ENCODE data around the gene DTX1. TPM values are rescaled to one million over a fixed set of nuclear protein-coding genes. Genes with fewer than 3 reads are reported as not detected.
"Not testable (repeated sequence)": the region's sequence is repeated elsewhere in the genome, so short reads cannot be mapped to it uniquely, and the experiment has no call there.

The DTX1 gene
- total RNA-seq, 2 donors from 2014 or later: 9.8 to 17.3 TPM

GRCh38 chr12:113113397-113113796 is 56.9 kb downstream of the DTX1 start:
- DNase-seq (ENCODE audit: low spot score in 2 of 2): no peak
- ATAC-seq: no peak
- Mint-ChIP-seq H3K27ac (no peak overlapping the region), H3K9me3 (no peaks in the 10 kb centered on the region), H3K36me3 (no peaks in the 10 kb centered on the region)

DNA sequence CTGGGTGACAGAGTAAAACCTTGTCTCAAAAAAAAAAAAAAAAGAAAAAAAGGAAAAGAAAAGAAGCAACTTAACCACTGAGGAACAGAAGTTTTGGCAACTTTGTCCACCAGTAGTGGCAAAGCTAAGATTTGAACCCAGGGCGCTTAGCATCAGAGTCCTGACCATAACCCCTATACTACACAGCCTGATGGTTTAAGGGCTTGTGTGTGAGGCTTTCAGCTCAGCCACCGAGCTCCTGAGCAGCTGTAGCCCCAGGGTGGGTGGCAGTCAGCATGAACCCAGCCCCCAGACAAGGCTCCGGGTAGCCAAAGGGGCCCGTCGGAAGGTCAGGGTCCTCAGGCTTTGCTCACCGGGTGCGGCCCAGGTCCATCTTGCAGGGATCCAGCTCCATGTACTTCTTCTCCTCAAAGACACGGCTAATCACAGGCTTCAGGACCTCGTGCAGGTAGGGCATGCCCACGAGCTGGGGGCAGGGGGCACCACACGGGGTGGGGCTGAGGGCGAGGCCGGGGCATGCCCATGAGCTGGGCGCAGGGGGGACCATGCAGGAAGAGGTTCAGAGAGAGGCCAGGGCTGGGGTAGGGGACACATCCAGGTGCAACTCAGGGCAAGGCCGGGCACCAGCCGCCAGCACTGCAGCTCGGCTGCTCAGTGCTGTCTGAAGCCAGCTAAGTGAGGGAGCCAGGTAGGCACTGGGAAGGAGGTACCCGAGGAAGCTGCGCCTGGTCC is 58.1 kb downstream of the DTX1 start:
- Mint-ChIP-seq H3K27ac (no peak overlapping the region), H3K36me3 (no peaks in the 10 kb centered on the region), H3K9me3 (no peaks in the 10 kb centered on the region)
- ATAC-seq (peak in 1 of 2 donors; percentile 36), DNase-seq (ENCODE audit: low spot score in 2 of 2) (no peak)

- ATAC-seq (no peak), DNase-seq (ENCODE audit: low spot score in 2 of 2) (no peak)
- Mint-ChIP-seq H3K36me3 (no peaks in the 10 kb centered on the region), H3K27ac (no peak overlapping the region), H3K9me3 (no peaks in the 10 kb centered on the region)
Observed at GRCh38 chr12:113115455-113116126, 59.1 kb downstream of the DTX1 start.

DNA sequence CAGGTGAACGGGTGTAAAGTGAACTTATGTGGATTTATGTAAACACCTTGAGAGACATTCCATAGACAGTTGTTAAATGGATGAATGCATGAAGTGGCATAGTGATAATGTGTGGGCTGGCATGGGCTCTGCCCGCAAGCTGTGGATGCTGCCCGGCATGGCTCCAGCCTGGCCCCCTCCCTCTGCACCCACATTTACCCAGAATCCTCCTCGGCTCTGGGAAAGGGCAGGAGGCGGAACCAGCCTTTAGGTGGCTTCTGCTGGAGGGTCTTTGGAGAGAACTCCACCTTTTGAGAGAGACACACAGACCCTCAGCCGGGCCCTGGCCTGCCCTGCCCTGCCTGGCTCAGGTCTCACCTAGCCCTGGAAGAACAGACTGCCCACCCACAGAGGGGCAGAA is 60.3 kb downstream of the DTX1 start:
- no peaks in the 10 kb centered on the region for H3K9me3 Mint-ChIP-seq
- DNase-seq (ENCODE audit: low spot score in 2 of 2) (no peak), ATAC-seq (no peak)
- no peaks in the 10 kb centered on the region for H3K36me3 Mint-ChIP-seq
- no peak overlapping the region for H3K27ac Mint-ChIP-seq

GRCh38 chr12:113117684-113118083 is 61.2 kb downstream of the DTX1 start:
- H3K36me3 Mint-ChIP-seq, H3K27ac Mint-ChIP-seq: not testable (repeated sequence)

GRCh38 chr12:113118142-113118541 is 61.6 kb downstream of the DTX1 start:
- H3K27ac Mint-ChIP-seq: no peak overlapping the region
- H3K9me3 Mint-ChIP-seq: peaks cover 0 to 5% of the 10 kb centered on the region in 2 donors
- DNase-seq (ENCODE audit: low spot score in 2 of 2): no peak
- ATAC-seq: no peak
- peaks cover 2 to 6% of the 10 kb centered on the region in 2 donors for H3K36me3 Mint-ChIP-seq

More at GRCh38 chr12:113117684-113118083, 61.2 kb downstream of the DTX1 start:
- not testable (repeated sequence) for DNase-seq (ENCODE audit: low spot score in 2 of 2); H3K9me3 Mint-ChIP-seq; ATAC-seq

DNA sequence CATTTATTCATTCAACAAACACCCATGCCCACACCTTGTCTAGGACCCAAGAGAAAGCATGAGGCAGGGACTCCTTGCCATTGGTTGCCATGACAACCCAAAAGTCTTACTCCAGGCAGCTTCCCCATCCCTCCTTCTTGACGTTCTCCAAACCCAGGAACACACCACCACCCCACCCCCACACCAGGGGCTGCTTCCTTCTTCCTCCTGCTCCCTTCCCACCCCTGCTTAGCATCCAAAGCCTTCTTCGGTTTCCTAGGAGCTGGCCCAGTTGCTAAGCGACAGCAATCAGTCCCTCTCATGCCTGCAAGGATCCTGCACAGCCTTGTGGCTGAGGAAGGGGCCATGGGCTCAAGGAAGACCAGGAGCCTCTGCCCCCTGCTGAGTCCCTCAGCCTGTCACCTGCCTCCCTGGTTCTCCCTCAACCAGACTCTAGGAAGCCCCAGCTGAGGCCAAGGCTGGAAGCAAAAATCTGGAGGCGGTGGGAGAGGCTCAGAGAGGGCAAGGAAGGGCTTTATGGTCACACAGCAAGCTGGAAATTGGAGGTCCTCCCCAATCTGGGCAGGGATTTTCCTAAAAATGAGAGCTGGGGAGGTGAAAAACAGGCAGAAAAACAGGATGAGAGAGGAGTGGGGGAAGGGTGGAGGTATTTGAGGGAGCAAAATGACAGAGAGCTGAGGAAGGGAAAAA is 63.6 kb downstream of the DTX1 start:
- peaks cover 0 to 9% of the 10 kb centered on the region in 2 donors for H3K9me3 Mint-ChIP-seq
- no peak for DNase-seq (ENCODE audit: low spot score in 2 of 2)
- ATAC-seq: no peak
- peaks cover 9% of the 10 kb centered on the region in 2 donors for H3K36me3 Mint-ChIP-seq
- peak overlapping the region; percentile 21 to 44 for H3K27ac Mint-ChIP-seq

- DNase-seq (ENCODE audit: low spot score in 2 of 2) (no peak), ATAC-seq (no peak)
- peaks cover 9% of the 10 kb centered on the region in 2 donors for H3K36me3 Mint-ChIP-seq
- H3K9me3 Mint-ChIP-seq: peaks cover 0 to 9% of the 10 kb centered on the region in 2 donors
- H3K27ac Mint-ChIP-seq: peak overlapping the region in 1 of 2 donors; percentile 44
Observed at GRCh38 chr12:113120670-113121370, 64.3 kb downstream of the DTX1 start.

DNA sequence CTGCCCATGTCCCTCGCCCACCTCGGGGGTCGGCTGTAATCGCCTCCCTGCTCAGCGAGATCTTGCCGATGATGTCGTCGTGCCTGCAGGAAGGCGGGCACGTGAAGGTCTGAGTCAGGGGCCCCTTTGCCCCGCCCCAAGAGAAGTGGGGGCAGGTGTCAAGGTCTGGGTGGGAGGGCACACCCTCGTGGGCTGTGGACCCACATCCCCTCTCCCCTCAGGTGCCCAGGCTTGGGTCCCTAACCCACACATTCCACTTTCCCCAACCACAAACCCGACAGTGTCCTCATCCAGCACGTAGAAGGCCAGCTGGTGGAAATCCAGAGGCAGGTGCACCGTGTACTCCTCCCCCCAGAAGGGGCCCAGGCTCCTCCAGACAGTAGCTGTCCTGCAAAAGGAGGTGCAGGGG is 71.3 kb downstream of the DTX1 start:
- peaks cover 7 to 9% of the 10 kb centered on the region in 2 donors for H3K36me3 Mint-ChIP-seq
- no peak for DNase-seq (ENCODE audit: low spot score in 2 of 2)
- no peak overlapping the region for H3K27ac Mint-ChIP-seq
- H3K9me3 Mint-ChIP-seq: peaks cover 0 to 7% of the 10 kb centered on the region in 2 donors
- no peak for ATAC-seq

DNA sequence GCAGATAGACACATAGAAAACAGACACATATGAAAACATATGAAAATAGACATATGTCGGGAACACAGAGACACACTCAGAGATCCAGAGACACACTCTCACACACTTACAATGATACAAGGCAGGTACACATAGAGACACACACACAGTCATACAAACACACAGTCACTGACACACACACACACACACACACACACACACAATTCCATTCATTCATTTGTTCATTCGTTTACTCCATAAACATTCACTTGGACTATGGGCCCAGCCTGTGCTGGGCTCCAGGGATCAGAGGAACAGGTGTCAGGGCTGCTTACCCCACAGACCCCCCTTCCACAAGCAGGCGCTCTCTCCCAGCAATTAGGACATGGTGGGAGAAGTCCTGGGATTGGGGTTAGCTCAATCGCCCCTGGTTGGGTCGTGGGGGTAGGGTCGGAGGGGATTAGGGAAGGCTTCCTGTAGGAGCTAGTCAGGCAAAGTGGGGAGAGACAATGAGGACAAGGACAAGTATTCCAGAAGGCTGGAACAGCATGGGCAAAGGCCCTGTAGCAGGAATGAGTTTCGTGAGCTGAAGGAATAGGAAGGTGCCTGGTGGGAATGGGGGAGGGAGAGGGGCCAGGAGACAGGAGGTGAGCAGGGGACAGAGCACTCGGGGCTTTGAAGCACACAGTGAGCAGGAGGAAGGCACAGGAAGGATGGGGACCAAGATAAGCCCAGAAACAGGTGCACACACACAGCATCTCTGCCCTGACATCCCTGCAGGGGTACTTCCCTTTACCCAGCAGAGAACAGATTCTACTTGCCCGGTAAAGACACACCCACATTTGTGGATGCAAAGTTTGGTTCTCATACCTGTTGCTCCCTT is 72.5 kb downstream of the DTX1 start:
- Mint-ChIP-seq H3K27ac (no peak overlapping the region), H3K36me3 (peaks cover 0 to 4% of the 10 kb centered on the region in 2 donors), H3K9me3 (no peaks in the 10 kb centered on the region)
- ATAC-seq: peak in 1 of 2 donors; percentile 45
- no peak for DNase-seq (ENCODE audit: low spot score in 2 of 2)

DNA sequence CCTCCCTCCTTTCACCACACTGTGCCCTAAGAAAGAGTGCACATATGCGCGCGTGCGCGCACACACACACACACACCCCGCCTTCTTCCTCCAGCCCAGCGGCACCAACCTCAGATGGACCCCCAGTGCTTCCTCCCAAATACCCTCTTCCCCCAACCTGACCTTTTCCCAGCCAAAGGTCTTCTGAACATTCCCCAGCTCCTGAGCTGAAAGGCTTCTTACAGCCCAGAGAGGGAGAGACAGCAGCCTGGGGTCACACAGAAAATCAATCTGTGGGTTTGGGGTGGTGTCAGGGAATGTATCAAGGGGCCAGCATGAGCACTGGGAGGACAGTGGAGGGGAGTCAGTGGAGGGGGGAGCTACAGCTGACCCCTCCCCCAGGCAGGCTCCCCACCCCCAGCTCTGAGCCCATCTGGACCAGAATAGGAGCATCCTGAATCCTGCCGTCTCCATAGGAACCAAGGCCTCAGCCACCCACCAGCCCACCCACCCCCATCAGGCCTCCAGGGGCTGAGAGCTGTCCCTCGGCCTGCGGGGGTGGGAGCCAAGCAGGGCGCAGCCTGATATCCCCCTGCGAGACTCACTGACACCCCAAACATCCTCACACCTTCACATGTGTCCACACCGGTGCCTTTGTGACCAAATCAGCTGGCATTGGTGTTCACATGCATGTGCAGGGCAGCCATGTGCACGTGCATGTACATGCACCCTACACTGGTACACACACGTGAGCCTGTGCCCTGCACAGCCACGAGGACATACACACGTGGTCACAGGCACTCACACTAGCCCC is 73.3 kb downstream of the DTX1 start:
- Mint-ChIP-seq H3K36me3 (no peaks in the 10 kb centered on the region), H3K9me3 (no peaks in the 10 kb centered on the region), H3K27ac (no peak overlapping the region)
- ATAC-seq (no peak), DNase-seq (ENCODE audit: low spot score in 2 of 2) (no peak)

DNA sequence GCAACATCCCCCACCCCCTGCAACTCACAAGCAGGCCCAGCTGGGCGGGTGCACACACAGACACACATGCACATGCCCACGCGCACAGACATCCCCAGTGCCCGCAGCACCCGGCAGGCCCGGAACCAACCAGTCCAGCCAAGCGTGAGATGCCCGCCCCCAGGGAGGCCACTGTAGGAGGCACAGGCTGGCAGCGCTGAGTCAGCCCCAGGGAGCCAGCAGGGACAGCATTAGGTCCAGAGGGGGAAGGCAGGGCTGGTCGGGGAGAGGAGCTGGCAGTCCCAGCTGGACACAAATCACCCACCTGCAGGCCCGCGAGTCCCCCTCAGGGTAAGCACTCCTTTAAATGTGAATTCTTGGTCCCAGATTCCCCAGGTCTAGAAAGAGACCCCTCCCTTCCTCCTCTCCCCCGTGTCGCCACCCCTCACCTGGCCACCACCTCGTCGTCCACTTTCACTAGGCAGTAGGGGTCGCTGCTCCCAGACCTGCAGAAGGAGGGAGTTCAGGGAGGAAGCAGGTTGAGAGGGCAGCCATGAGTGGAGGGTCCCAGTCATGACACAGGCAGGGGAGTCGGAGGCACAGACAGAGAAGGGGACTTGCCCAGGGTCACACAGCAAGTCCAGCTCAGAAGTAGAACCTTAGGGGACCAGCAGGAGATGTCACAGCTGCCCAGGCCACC is 74.1 kb downstream of the DTX1 start:
- H3K27ac Mint-ChIP-seq: no peak overlapping the region
- no peaks in the 10 kb centered on the region for H3K36me3 Mint-ChIP-seq
- no peaks in the 10 kb centered on the region for H3K9me3 Mint-ChIP-seq
- no peak for DNase-seq (ENCODE audit: low spot score in 2 of 2)
- no peak for ATAC-seq

DNA sequence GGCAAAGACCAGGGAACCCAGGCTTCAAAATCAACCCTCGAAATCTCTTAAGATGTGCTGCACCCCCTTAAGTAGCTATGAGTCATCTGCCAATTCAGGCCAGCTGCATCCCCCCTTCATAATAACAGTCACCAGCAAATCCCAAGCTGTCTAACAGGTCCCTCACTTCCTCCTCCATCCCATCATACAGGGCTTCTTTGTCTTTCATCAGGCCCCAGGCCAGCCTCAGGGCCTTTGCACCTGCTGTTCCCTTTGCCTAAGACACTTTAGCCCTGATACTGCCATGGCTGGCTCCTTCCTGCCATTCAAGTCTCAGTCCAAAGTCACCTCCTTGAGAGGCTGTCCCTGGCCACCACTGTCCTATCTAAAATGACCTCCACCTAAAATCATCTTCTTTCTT is 75.0 kb downstream of the DTX1 start:
- Mint-ChIP-seq H3K36me3 (no peaks in the 10 kb centered on the region), H3K27ac (peak overlapping the region in 1 of 2 donors; percentile 28), H3K9me3 (no peaks in the 10 kb centered on the region)
- ATAC-seq: no peak
- no peak for DNase-seq (ENCODE audit: low spot score in 2 of 2)

GRCh38 chr12:113133036-113133435 is 76.5 kb downstream of the DTX1 start:
- H3K9me3 Mint-ChIP-seq: no peaks in the 10 kb centered on the region
- no peaks in the 10 kb centered on the region for H3K36me3 Mint-ChIP-seq
- ATAC-seq: no peak
- no peak overlapping the region for H3K27ac Mint-ChIP-seq
- DNase-seq (ENCODE audit: low spot score in 2 of 2): no peak

- H3K36me3 Mint-ChIP-seq: no peaks in the 10 kb centered on the region
- no peak for DNase-seq (ENCODE audit: low spot score in 2 of 2)
- ATAC-seq: no peak
Observed at GRCh38 chr12:113133666-113134065, 77.1 kb downstream of the DTX1 start.

More at GRCh38 chr12:113133666-113134065, 77.1 kb downstream of the DTX1 start:
- H3K27ac Mint-ChIP-seq: no peak overlapping the region
- no peaks in the 10 kb centered on the region for H3K9me3 Mint-ChIP-seq
